NCI-H748 (cell line): ENCODE measurements around the gene STT3A.

ENCODE experiments used
- DNase-seq: peaks from one replicate; lab custom pipeline; 2025; ENCODE audit not compliant: unreplicated experiment; lab: John Stamatoyannopoulos, UW

Gene STT3A

DNA sequence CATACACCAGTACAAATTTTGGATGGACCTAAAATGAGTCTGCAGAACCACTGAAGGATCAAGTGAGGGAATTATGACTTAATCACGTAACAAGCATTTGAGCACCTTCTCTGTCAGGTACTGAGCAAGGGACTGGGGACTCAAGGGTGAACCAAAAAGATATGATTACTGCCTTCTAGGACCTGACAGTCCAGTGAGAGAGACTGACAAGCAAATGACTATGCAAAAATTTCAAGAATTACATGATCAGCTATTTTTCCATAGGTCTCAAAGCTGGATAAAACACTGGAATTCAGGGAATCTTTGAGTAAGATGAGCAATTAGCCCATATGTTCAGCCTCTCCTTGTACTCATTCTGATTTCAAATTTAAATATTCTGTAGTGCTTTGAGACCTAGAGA lies 5.2 kb upstream of the STT3A start:
- DNase-seq = no peak

DNA sequence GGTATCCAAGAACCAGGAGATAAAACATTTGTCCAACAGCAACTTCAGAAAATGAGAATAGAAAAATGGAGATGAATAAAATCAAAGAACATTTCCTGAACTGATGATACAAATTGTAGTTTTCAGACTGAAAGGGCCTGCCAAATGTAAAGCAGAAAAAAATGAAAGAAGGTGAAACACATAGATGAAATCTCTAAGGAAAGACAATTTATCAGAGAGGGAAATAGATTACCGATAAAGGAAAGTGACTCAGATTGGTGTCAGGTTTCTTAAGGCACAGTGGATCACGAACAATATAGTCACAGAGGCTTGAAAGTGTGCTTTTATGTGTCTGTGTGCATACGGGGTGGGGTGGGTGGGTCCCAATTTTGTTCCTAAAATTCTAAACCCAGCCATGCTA lies 4.1 kb upstream of the STT3A start:
- DNase-seq = no peak

DNA sequence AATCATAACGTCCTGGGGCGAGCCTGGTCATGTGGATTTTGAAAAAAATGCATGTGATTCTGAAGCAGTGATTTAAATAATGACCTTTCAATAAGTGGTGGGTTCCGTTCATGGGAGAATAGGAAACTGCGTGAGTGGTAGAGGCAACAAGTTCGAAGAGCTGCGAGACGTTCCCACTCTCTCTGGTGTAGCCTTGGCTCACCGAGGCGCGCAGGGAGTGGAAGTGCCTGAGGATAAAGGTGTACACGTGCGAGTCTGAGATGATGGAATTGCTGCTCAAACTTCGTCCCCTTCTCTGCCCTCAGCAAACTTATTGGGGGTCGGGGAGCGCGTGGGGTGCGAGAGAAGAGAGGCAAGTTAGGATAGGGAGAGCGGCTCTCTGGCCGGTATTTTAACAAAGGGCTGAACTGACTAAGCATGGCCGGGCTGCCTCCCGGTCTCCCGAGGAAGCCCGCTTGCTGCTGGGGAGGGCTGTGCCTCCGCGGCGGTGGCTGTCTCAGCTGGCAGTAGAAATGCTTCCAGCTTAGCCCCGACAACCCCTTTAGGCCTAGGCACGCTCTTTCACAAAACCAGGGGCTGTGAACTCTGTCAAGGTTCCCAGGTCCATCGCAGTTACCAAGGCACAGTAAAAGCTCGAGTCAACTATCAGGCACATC lies 875 bp upstream of the STT3A start:
- peak; percentile 54 for DNase-seq

DNA sequence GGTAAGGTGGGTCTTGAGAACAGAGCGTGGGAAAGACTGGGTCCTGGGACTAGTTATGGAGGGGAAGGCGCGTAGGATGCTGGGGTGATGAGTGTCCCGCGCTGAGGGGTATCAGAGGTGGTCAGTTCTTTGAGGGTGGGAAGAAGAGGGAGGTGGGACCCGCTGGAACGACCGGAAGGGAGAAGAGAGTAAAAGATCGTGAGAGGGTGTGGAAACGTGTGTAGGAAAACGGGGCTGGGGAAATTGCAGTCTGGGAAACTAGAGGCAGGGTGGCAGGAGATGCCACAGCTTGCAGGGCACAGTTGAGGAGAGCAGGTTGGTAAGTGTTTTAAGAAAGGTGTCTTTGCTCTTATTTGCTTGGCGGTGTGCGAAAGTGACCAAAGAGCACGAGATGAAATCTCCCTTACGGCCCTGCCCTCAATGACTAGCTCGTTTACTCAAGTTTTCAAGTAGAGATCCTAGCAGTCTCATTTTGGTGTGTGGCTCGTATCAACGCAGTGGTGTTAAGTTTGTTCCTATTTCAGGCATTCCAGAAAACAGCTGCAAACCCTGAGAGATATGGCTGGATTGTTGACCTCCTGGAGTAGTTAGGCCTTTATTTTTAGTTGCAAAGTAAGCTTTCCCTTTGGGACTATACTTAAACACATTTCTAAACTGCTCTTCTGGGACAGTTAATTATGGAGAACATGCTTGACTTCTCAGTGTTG lies 615 bp downstream of the STT3A start:
- no peak for DNase-seq

DNA sequence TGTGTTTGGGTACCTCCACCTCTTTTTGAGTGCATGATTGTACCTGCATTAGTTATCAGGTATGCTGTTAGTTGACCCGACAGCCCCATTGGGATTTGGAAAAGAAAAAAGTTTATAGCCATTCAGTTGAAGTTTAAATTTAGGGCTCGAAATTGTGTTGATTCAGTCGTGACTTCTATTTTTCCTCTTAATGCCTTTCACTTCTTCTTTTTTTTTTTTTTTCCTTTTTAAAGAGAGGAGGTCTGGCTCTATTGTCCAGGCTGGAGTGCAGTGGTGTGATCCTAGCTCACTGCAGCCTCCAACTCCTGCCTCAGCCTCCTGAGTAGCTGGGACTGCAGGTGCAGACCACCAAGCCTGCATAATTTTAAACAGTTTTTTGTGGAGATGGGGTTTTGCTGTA lies 2.3 kb downstream of the STT3A start:
- DNase-seq = no peak

DNA sequence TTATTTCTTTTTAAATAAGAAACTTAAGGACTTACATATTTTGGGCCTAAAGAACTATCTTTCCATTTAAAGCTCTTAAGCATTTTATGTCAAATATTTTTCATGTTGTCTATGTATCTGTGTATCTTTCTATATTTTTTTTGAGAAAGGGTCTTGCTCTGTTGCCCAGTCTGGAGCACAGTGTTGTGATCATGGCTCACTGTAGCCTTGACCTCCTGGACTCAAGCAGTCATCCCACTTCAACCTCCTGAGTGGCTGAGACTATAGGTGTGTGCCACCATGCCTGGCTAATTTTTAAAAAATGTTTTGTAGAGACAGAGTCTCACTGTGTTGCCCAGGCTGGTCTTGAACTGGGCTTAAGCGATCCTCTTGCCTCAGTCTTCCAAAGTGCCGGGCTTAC lies 8.0 kb downstream of the STT3A start:
- DNase-seq = no peak

DNA sequence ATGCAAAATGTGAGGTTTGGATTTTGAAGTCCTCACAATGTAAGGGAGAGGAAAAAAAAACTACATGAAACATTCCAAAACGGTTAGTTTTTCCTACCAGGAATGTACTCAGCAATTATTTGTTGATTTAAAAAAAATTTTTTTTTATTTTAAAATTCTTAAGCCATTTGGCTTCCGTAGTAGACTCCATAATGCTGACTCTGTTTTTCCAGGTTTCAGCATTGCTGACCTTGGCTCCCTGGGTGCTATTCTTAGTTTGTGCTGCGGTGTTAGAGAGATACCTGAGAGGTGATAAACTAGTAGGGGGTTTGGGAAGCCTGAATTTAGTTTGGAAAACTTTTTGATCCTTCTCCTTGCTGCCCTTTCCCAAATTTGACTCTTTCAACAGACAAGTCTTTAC lies 10.6 kb downstream of the STT3A start:
- no peak for DNase-seq

DNA sequence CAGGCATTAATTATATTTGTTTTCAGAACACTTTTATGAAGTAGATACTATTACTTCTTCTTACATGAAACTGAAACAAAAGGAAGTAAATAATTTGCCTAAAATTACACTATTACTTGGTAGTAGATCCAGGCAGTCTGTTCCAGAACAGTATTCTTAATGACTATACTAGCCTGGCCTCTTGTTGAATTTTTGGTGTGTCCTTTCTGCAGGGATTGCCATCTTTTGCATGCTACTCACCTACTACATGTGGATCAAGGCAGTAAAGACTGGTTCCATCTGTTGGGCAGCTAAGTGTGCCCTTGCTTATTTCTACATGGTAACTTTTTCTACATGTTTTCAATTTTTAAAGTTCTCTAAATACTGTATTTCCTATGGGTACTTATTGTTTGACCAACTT lies 12.8 kb downstream of the STT3A start:
- no peak for DNase-seq

DNA sequence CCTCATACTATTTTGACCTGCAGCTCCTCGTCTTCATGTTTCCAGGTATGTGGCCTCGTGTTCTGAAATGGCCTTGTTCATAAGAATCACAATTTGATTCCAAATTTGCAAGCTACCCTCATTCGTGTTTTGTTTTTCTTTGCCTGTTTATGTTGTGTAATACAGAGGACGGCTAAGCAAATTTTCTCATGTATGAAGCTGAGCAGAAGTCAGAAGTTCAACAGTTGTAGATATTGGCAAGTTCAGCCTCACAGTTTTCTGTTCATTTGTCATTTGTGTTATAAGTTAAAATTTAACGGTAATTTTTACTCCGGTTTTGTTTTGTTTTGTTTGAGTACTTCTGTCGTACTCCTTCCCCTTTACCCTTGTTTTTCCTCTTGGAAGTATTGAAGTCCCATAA lies 16.9 kb downstream of the STT3A start:
- DNase-seq = no peak

DNA sequence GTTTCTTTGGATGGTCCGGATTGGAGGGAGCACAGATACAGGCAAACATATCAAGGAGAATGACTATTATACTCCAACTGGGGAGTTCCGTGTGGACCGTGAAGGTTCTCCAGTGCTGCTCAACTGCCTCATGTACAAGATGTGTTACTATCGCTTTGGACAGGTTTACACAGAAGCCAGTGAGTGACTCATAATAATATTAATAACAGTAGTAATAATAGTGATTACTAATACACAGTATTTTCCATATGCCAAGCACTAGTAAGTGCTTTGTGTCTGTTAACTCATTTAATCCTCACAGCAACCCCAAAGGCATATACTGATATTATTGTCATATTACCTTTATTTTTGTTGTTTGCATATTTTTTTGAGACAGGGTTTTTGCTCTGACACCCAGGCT lies 25.7 kb downstream of the STT3A start:
- no peak for DNase-seq

DNA sequence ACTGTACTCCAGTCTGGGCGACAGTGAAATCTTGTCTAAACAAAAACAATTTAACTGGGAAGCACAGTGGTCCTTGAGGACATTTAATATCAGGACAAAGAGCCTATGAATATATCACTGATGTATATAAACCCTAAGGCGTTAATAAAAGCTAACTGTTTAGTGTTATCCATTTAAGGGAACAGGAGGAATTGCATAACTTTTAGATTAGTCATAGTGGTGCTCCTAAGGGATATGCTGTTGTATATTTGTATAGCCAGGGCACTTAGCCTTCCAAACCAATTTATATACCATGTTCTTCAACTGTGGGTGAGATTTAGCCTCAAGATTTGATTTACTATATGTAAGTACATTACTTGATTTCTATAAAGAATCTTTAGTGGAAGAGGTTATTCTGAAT lies 29.3 kb downstream of the STT3A start:
- DNase-seq = no peak

DNA sequence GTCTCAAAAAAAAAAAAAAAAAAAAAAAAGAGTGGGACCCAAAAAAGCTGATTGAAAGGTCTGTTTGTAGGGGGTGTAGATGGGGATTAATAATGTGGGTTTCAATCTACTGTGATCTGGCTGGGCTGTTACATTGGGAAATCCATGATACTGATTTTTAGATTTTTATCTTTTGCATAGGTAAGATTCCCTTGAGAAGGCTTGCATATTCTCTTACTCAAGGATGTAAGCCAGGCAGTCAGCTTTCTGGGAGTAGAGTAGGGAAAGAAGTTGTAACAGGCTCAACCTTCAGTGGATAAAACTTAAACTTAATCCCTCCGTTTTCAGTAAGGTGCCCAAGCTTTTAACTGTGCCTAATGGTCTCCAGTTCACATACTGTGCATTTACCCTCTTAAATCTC lies 30.4 kb downstream of the STT3A start:
- no peak for DNase-seq

DNA sequence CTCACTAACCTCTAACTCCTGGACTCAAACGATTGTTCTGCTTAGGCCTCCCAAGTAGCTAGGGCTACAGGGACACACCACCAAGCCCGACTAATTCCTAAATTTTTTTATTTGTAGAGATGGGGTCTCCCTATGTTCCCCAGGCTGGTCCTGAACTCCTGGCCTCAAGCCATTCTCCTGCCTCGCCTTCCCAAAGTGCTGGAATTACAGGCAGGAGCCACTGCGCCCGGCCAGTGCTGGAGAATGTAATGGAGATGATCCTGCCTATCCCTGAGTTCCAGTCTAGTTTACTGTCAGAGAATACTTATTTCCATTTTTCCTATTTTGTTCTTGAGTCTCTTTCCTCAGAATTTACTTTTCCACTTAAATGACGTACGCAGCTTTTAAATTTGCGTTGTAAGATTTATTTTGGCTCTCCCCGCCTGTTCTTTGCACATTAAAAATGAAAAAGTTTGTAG lies 32.1 kb downstream of the STT3A start, which contains the start of gene CHEK1:
TSS of gene CHEK1 (plus strand) at position 408 of the 458 bp plus-strand sequence. CDS start 1,606 bp downstream, outside the sequence.
- DNase-seq = no peak

DNA sequence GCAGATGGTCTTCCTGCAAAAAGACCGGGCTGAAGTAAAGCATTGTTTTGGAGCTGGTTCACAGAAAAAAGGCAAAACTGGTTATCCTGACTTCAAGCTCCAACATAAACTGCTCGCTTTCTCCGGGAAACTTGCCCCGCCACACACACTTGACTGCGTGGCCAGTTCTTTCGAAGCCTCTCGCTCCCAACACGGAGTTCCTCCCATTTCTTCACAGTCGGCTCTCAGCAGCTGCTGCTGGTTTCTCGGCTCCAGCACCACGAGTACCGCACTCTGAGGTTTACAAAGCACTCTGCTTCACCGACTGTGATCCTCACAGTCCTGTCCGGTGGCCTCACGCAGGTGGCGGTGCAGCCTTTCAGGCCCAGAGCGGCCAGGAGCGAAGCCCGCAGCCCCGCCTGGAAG lies 32.6 kb downstream of the STT3A start:
- no peak for DNase-seq

DNA sequence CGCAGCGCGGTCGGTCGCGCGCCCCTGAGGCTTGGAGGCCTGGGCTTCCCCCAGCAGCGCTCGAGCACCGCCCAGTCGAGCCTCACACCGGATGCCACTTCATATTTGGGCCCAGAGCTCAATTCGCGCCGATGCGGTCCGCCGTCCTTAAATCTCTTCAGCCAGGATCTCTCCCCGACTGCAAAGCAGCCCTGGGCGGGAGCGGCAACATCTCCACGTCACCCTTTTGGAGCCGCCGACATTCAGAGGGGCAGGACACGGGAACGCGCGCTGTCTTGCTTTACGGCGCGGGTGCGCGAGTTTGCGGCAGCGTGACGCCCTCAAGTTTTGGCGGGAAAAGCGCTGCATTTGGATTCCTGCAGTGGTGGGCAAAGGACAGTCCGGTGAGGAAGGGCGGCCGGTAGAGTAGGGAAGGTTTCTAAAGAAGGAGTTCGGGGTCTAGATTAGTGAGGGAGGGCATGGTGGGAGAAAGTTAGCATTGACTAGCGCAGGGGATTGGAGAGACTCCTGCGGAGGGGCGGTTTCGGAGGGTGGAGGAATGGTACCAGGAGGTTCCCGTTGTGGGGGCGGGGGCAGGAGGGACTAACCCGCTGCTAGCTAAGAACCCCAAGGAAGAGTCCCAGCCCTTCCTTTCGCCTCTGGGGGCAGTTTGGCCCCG lies 33.1 kb downstream of the STT3A start:
- DNase-seq = peak; percentile 91

DNA sequence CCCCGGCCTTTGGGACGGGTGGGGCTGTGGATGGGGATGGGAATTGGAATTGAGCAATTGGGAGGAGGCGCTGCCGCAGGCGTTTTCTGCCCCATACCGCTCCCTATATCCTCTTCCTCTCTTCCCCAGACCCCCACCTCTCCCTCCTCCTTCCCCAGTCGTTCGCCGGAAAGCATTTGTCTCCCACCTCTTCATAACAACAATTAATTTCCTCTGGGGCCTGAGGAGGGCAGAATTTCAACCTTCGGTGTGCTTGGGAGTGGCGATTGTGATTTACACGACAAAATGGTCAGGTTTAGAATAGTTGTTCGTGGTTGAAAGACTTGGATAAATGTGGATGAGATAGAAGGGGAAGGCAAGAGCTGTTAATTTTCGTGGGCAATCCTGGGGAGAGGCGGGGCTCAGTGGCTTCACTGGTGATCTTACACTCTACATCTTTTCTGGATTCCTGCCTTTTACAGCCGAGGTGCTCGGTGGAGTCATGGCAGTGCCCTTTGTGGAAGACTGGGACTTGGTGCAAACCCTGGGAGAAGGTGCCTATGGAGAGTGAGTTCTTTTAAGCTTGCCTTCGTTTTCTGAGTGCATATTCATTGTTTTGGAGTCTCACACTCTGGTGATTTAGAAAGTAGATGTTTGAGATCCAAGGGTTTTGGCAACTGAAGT lies 33.8 kb downstream of the STT3A start:
- peak; percentile 82 for DNase-seq

DNA sequence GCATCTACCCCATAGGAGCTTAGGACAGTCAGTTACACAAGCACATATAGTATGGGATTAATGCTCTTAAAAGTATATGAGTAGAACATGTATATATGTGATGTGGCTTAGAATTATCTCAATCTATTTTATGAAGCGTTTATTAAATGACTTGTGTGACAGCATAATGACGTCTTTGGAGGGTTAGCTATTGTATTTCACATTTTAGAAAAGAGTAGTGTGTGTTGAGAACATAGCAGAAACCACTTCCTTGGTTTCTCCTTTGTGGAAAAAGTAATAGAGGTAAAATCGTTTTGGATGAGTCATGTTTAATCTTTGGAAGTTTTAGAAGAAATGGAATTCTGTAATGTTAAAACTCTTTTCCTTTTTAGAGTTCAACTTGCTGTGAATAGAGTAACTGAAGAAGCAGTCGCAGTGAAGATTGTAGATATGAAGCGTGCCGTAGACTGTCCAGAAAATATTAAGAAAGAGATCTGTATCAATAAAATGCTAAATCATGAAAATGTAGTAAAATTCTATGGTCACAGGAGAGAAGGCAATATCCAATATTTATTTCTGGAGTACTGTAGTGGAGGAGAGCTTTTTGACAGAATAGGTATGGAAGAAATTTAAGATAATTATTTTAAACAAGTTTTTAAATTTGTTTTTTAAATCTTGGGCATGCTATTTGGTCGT lies 34.7 kb downstream of the STT3A start:
- no peak for DNase-seq

DNA sequence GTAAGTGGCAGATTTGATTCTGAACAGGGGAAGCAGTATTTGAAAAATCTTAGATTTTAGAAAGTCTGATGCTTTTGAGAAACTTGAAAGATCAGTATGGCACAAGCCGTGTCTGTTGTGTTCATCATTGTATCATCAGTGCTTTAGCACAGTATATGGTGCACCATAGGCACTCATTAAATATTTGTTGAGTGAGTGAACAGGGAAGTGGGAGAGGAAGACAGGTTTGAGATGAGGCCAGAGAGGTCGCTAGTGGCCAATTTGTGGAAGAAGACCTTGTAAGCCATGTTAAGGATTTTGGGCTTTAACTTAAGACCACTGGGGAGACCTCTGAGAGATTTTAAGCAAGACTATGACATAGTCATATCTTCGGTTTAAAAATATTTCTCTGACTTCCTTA lies 45.2 kb downstream of the STT3A start:
- DNase-seq = no peak

DNA sequence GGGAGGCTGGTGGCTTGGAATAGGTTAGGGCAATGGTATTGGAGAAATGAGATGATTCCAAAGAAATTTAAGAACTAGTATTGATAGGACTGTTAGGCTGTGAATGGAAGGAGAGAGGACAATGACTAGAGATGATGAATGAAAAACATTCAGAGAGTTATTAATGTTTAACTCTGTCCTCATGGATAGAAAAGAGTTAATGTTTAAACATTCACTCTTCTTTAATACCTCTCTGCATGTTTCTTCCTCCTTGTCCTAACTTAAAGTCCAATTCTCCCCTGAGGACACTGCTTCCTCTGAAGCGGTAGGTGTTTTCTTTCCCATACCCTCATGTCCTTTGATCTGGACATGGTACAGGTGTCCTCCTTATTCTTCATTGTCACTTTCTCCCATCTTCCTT lies 45.7 kb downstream of the STT3A start:
- no peak for DNase-seq

DNA sequence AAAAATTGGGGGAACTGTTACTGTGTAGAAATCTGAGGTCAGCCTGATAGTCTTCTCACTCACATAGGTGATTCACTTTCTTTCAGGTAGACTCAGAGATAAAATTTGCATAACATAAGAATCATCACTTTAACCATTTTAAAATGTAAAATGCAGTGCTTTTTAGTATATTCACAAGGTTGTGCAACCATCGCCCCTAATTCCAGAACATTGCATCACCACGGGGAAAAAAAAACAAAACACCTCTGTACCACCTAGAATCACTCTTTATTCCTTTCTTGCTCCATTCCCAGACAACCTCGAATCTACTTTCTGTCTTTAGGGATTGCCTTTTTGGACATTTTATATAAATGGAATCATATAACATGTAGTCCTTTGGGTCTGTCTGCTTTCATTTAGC lies 53.2 kb downstream of the STT3A start:
- DNase-seq = no peak

DNA sequence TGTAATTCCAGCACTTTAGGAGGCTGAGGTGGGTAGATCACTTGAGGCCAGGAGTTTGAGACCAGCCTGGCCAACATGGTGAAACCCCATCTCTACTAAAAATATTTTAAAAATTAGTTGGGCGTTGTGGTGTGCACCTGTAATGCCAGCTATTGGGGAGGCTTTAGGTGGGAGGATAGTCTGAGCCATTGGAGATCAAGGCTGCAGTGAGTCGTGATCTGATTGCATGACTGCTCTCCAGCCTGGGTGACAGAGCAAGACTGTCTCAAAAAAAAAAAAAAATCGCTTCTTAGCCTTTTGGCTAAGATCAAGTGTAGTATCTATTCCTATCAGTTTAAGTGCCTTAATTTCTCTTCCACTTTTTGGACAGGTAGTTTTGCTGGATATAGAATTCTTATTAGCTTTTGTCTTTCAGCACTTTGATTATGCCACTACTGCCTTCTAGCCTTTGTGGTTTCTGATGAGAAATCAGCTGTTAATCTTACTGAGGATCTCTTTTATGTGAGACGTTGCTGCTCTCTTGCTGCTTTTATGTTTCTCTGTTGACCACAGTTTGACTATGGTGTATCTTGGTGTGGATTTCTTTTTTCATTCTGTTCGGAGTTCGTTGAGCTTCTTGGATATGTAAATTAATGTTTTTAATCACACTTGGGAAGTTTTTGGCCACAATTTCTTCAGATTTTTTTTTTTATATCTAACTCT lies 57.0 kb downstream of the STT3A start:
- DNase-seq = no peak
